Osteoblast (primary cell): ENCODE data around the gene C3orf20. TPM values are rescaled to one million over a fixed set of nuclear protein-coding genes. Genes with fewer than 3 reads are reported as not detected.

Experiments used
- DNase-seq: peaks from one replicate; pipeline ENCODE4 v3.0.0; 2011; ENCODE audit warnings: low spot score, mixed read lengths; ENCODE audit not compliant: insufficient read length; ENCODE audit errors: missing footprints
- H2AFZ ChIP-seq: 2 replicates; pipeline ENCODE4 v1.6.0; 2011; ENCODE audit warnings: mild to moderate bottlenecking, low read length
- H3K27ac ChIP-seq: 2 replicates; pipeline ENCODE4 v1.5.1; 2011; ENCODE audit warnings: mild to moderate bottlenecking, low read depth, low read length, moderate library complexity
- H3K27me3 ChIP-seq: 2 replicates; pipeline ENCODE4 v1.6.0; 2012; ENCODE audit warnings: mild to moderate bottlenecking, control low read depth, inconsistent platforms, low read length, moderate library complexity; ENCODE audit not compliant: insufficient read depth
- H3K36me3 ChIP-seq: 2 replicates; pipeline ENCODE4 v1.5.1; 2011; ENCODE audit warnings: mild to moderate bottlenecking, low read length, control low read depth, moderate library complexity; ENCODE audit not compliant: insufficient read depth
- H3K4me1 ChIP-seq: 2 replicates; pipeline ENCODE4 v1.5.1; 2011; ENCODE audit warnings: mild to moderate bottlenecking, low read length, control low read depth, moderate library complexity; ENCODE audit not compliant: insufficient read depth
- H3K4me2 ChIP-seq: 2 replicates; pipeline ENCODE4 v1.6.0; 2011; ENCODE audit warnings: mild to moderate bottlenecking, low read length; ENCODE audit not compliant: insufficient read depth
- H3K4me3 ChIP-seq: fragments of 200-600 bp; sonication (generic); 3 replicates; pipeline ENCODE4 v1.5.1; 2012; ENCODE audit warnings: mild to moderate bottlenecking, low read length, inconsistent platforms; ENCODE audit not compliant: insufficient read depth
- H3K79me2 ChIP-seq: 2 replicates; pipeline ENCODE4 v1.6.0; 2012; ENCODE audit warnings: mild to moderate bottlenecking, low read length, control low read depth, inconsistent platforms; ENCODE audit not compliant: insufficient read depth
- H3K9me3 ChIP-seq: 2 replicates; pipeline ENCODE4 v1.5.1; 2011; ENCODE audit warnings: low read depth, low read length, control low read depth
- H4K20me1 ChIP-seq: 2 replicates; pipeline ENCODE4 v1.6.0; 2012; ENCODE audit warnings: mild to moderate bottlenecking, low read length, control low read depth; ENCODE audit not compliant: insufficient read depth
- CTCF ChIP-seq: IDR thresholded peaks from 2 replicates; pipeline ENCODE4 v1.5.1; 2011; ENCODE audit warnings: mild to moderate bottlenecking, low read depth, low read length, moderate library complexity; ENCODE audit errors: extremely low read depth
- total RNA-seq: library from RNA; depleted of rRNA; stranded (reverse); fragments of >200 nt; gene quantifications from 2 replicates; pipeline ENCODE4 v1.2.3, GENCODE V29; 2012

Gene C3orf20
- total RNA-seq, 1 donor = under 0.01 TPM

DNA sequence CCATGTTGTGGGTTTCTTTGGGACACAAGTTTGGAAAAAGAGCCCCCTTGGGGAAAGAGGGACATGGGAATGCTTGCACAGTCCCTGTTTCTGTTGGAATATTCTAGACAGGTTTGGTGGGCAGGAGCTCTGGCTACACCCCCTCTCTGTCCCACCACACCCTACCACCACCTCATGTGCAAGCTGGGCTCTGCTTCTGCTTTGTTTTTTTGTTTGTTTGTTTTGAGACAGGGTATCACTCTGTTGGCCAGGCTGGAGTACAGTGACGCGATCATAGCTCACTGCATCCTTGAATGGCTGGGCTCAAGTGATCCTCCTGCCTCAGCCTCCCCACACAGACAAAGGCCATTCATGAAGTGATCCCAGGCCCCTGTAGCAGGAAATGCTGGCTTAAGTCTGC, 86.9 kb downstream of the C3orf20 start:
- TF ChIP-seq CTCF = no peak
- Histone ChIP-seq H3K4me2 (no peak overlapping the region), H2AFZ (no peak overlapping the region), H3K79me2 (no peaks in the 10 kb centered on the region), H3K9me3 (no peaks in the 10 kb centered on the region), H3K27ac (no peak overlapping the region), H3K27me3 (no peaks in the 10 kb centered on the region), H4K20me1 (no peaks in the 10 kb centered on the region), H3K36me3 (no peaks in the 10 kb centered on the region), H3K4me1 (no peaks in the 10 kb centered on the region), H3K4me3 (no peak overlapping the region)
- no peak for DNase-seq

GRCh38 chr3:14762701-14763100, 87.8 kb downstream of the C3orf20 start:
- H3K79me2 ChIP-seq = no peaks in the 10 kb centered on the region
- H3K27me3 ChIP-seq = no peaks in the 10 kb centered on the region
- no peak overlapping the region for H2AFZ ChIP-seq

GRCh38 chr3:14764331-14765059, 89.6 kb downstream of the C3orf20 start:
- Histone ChIP-seq H3K4me2 (no peak overlapping the region), H3K27ac (no peak overlapping the region), H3K4me3 (no peak overlapping the region), H3K27me3 (no peaks in the 10 kb centered on the region), H3K79me2 (no peaks in the 10 kb centered on the region), H3K9me3 (no peaks in the 10 kb centered on the region), H3K4me1 (no peaks in the 10 kb centered on the region), H4K20me1 (no peaks in the 10 kb centered on the region), H2AFZ (no peak overlapping the region), H3K36me3 (no peaks in the 10 kb centered on the region)
- no peak for TF ChIP-seq CTCF
- peak; percentile 30 for DNase-seq

More at GRCh38 chr3:14762701-14763100, 87.8 kb downstream of the C3orf20 start:
- Histone ChIP-seq H3K4me3 (no peak overlapping the region), H3K9me3 (no peaks in the 10 kb centered on the region), H3K4me1 (no peaks in the 10 kb centered on the region), H4K20me1 (no peaks in the 10 kb centered on the region), H3K36me3 (no peaks in the 10 kb centered on the region), H3K4me2 (no peak overlapping the region), H3K27ac (no peak overlapping the region)
- TF ChIP-seq CTCF = no peak
- DNase-seq = no peak

GRCh38 chr3:14765060-14765400, 90.1 kb downstream of the C3orf20 start:
- peak; percentile 47 for DNase-seq
- no peaks in the 10 kb centered on the region for H3K9me3 ChIP-seq
- H3K27ac ChIP-seq = no peak overlapping the region
- TF ChIP-seq CTCF = no peak
- H3K4me1 ChIP-seq = no peaks in the 10 kb centered on the region
- H4K20me1 ChIP-seq = no peaks in the 10 kb centered on the region
- H2AFZ ChIP-seq = no peak overlapping the region
- H3K4me3 ChIP-seq = no peak overlapping the region
- H3K4me2 ChIP-seq = no peak overlapping the region
- H3K27me3 ChIP-seq = no peaks in the 10 kb centered on the region
- no peaks in the 10 kb centered on the region for H3K36me3 ChIP-seq
- no peaks in the 10 kb centered on the region for H3K79me2 ChIP-seq
